HG03457 (cell line): ENCODE results near the gene LRRC56.

Experiments
- ATAC-seq: cut with Tn5 transposase; IDR thresholded peaks from one replicate; pipeline ENCODE4 v1.9.1; 2021; ENCODE audit warnings: moderate number of reproducible peaks; ENCODE audit not compliant: unreplicated experiment

LRRC56 gene

DNA sequence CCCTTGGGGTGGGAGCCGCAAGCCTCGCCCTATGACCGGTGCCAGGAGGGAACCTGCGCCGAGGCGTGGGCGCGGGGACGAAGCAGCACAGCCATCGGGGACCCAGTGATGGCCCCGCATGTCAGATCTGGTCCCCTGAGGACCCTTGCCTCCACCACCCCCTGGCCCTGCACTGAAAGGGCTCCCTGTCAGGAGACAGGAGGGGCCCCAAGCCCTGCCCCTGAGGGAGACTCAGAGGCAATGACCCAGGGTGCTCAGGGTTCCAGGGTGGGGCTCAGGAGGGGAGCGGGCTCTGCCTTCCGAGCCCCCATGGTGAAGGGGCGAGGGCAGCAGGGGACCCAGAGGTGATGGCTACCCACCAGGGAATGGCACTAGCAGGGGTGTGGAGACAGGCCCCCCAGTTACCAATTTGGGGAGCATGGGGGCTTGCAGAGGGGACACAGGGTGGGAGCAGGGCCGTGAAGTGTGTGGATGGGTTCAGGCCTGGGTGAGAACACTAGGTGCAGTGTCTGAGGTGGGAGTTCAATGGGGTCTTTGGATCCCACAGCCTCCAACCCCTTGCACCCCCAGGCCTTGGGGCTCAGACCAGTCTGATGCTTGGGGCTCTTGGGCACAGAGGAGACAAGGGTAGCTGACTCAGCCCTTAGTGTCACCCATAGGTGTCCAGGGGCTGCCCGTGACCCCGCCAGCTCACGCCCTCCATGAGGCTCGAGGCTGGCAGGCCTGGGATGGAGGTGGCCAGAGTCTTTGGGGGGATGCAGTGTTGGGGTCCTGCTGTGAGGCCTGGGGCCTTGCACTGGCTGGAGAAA, 499 bp downstream of the LRRC56 start:
- ATAC-seq = no peak

- no peak for ATAC-seq
These were observed 1.2 kb downstream of the LRRC56 start for GRCh38 chr11:538431-539051.

DNA sequence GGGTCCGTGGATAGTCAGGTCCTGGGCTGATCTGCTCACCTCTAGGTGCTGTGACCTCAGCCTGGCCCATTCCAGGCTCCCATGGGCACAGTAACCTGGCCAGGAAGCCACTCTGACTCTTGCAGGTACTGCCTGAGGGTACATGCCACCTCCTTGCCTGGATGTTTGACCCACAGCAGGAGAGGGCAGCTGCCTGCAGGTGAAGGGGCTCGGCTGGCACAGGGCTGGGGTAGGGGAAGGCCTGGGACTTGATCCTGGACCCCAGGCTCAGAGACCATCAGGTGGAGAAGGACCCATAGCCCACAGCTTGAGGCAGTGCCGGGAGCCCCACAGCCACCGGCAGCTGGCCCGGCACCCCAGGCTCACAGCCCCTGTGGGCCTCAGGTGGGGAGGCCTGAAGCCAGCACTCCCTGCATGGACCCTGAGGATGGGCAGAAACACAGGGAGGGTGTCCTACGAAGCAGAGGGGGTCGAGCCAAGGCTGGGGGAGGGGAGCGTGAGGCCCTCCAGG, 2.7 kb downstream of the LRRC56 start:
- no peak for ATAC-seq

DNA sequence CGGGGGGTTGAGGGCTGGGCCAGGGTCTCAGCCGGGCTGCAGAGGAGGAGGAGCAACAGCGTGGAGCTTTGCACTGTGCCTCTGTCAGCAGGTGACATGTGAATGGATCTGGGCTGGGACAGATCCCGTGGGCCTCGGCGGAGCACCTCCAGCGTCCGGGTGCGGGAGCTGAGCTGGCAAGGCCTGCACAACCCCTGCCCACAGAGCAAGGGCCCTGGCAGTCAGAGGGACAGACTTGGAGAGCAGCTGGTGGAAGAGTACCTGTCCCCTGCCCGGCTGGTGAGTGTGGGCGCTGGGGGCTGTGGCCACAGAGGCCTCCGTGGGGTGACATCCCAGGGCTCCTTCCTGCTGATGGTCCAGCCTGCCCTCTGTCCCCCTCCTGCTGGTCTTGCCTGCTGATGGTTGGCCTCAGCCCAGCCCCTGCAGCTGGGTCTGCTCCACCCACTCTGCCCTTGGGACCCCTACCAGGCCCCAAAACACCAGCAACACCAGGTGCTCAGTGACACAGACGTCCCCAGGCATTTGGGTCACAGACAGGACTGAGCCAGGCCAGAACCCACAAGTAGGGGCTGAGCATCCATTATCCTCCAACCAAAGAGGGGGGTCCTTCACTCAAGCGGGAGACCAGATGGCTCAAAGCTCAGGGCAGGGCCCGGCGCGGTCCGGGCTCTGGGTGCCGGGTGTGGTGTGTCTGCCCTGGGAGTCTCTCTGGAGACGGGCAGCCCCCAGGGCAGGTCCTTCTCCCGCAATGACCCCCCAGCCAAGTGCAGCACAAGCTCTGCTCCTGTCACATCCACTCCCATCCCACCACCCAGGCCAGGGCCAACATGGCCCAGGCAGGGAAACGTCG, 3.5 kb downstream of the LRRC56 start:
- ATAC-seq = no peak

DNA sequence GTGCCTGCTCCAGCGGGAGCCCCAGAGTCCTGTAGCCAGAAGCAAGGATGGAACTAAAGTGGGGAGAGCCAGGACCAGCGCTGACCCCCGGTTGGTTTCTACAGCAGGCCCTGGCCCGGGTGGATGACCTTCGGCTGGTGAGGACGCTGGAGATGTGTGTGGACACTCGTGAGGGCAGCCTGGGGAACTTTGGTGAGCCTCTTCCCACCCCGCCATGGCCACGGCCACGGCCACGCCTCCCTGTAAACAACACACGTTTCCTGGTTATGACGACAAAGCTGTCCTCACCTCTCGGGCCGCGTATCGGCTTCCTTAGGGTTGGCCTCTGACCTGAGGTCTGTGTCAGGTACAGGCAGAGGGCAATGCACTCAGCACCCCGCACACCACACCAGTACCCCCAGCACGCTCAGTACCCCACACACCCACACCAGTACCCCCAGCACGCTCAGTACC, 4.1 kb downstream of the LRRC56 start:
- no peak for ATAC-seq

GRCh38 chr11:544817-545166, 7.5 kb downstream of the LRRC56 start:
- no peak for ATAC-seq

DNA sequence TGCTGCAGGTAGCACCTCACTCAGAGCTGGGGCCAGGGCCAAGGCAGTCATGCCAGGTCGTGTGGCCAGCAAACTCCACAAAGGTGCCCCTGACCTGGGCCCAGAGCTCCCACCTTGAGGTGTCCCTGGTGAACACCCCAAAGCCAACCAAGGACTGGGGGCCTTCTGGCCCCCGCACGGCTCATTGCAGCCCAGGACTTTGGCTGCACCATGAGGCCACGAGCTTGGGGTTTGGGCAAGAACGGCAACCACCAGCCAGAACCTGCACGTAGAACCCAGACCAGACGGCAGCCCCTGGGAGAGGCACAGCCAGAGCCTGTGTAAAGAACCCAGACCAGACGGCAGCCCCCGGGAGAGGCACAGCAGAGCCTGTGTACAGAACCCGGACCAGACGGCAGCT, 7.8 kb downstream of the LRRC56 start:
- no peak for ATAC-seq

- no peak for ATAC-seq
These were observed 11.6 kb downstream of the LRRC56 start for GRCh38 chr11:548700-549603.

DNA sequence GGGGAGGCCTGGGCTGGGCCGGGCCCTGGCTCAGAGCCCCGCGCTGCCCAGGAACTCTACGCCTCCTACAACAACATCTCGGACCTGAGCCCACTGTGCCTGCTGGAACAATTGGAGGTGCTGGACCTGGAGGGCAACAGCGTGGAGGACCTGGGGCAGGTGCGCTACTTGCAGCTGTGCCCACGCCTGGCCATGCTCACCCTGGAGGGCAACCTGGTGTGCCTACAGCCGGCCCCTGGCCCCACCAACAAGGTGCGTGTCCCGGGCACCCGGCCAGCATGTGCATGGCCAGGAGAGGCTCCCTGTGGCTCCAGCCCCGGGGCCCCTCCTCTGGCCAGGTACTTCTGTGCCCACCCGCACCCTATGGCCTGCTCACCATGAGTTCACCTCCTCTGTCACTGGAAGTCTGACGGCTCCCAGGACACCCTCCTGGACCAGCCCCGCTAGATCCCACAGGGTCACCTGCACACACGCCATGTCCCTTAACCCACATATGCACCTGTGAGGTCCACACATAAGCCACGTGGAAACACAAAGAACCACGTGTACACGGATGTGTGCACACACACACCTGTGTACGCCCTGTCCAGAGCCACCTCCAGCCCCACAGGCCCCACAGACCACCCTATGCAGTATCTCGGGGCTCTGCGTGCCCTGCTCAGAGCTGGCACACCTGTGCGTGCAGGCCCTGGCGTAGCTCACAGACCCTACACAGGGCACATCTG, 12.9 kb downstream of the LRRC56 start:
- ATAC-seq = no peak

- no peak for ATAC-seq
These were observed 13.4 kb downstream of the LRRC56 start for GRCh38 chr11:550746-551085.

DNA sequence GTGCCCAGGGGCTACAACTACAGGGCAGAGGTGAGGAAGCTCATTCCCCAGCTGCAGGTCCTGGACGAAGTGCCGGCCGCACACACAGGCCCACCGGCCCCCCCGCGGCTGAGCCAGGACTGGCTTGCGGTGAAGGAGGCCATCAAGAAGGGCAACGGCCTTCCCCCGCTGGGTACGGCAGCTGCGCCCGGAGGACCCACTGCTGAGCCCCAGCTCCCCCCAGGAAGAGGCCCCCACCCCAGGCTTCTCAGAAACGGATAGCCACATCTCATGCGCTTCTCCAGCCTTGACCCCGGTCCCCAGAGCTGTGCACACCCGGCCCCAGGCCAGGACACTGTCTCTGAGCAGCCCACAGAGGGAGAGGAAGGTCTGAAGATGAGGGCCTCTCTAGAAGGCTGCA, 13.8 kb downstream of the LRRC56 start:
- ATAC-seq = no peak

GRCh38 chr11:551596-551995, 14.3 kb downstream of the LRRC56 start:
- no peak for ATAC-seq

DNA sequence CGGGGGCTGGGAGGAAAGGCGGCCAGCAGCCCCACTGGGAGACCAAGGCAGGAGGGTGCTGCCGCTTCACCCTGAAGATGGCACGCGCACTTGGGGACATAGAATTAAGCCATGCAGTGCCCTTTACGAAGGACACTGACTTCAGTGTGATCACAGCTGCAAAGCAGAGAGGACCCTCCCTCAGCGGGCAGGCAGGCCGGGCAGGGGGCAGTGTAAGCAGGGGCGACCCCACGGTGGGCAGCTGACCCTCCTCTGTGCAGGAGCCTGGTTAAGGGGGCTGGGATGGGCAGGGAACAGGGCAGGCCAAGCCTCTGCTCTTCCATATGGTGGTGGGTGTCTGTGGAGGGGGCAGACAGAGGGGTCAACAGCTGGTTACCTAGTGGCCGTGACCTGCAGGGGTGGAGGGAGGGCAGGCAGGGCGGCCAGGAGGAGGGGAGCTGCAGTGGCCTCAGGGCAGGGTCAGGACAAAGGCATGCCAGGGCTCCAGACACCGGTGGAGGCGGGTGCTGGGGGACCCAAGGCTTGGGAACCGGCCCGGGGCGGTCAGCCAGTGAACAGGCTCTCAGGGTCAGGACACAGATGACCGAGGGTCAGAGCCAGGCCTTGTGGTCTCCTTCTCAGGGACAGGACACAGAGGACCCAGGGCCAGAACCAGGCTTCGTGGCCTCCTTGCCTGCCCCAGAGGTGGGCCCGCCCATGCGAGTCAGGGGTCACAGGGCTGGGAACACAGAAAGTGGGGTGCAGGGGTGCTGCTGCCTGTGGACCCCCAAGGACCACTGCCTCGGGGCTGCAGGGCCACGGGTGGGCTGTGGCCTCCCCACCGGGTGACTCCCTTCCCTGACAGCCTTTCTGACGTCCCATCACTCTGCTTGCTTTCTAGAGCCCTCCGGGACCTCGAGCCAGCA, 16.0 kb downstream of the LRRC56 start:
- no peak for ATAC-seq

- ATAC-seq = no peak
These were observed 16.6 kb downstream of the LRRC56 start for GRCh38 chr11:553988-554340.

GRCh38 chr11:554428-555226, 17.3 kb downstream of the LRRC56 start:
- no peak for ATAC-seq

GRCh38 chr11:555227-555779, 18.0 kb downstream of the LRRC56 start:
- no peak for ATAC-seq

- no peak for ATAC-seq
These were observed 18.7 kb downstream of the LRRC56 start for GRCh38 chr11:555780-556661.
